Cardiac septum (tissue), 1 donor: ENCODE data around the gene TPGS1. TPM values are rescaled to one million over a fixed set of nuclear protein-coding genes. Genes with fewer than 3 reads are reported as not detected.
A peak's percentile ranks its signal among the peaks of the same experiment; 100 is the strongest.

Source experiments
- DNase-seq: peaks from one replicate; pipeline ENCODE4 v3.0.0-alpha.2; 2020; ENCODE audit warnings: low spot score
- intact Hi-C: fragments of 100-400 bp; cut with DNase I; formaldehyde crosslinking; loops from one replicate; pipeline ENCODE4 v1.14.0; 2022
- total RNA-seq: library from RNA; stranded (reverse); fragmentation: NEBNext Ultra II Directional; extraction: Animal tissue kit (Norgen Biotek cat#: 25700); gene quantifications from one replicate; pipeline ENCODE4 v1.2.1, GENCODE V29; 2021
- donor health status: DM: no; HTN: no; CAD: no.

Gene TPGS1
- total RNA-seq, 1 donor from 2014 or later = 11.2 TPM

GRCh38 chr19:555474-555808, 48.1 kb downstream of the TPGS1 start:
- no peak for DNase-seq
- intact Hi-C loops = no loop called here

DNA sequence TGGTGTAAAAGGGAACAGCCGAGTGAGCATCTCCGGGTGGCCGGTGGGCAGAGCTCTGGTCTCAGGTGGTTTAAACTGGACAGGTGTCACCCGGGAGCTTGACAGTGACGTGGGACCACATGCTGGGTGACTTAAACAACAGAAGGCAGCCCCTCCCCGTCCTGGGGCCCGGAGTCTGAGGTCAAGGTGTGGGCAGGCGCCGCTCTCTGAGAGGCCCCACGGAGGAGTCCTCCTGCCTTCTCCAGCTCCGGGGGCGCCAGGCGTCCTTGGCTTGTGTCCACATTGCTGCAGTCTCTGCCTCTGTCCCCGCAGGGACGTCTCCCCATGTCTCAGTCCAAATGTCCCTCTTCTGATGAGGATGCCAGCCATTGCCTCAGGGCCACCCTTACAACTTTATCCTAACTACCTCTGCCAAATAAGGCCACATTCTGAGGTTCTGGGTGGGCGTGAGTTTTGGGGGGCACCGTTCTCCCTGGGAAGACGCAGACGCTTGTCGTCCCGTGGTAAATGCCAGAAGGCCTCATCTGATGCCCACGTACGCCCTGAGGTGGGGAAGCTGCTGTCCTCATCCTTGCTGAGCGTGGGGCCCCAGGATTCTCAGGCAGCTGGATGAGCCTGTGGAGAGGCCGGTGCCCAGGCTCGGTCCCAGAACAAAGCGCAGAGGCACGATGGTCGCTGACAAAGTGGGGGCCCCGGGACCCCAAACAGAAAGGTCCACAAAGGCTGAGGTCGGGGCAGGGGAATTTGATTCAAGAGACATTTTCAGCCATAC, 49.5 kb downstream of the TPGS1 start:
- DNase-seq = no peak
- intact Hi-C loops = no loop called here

- DNase-seq = no peak
- intact Hi-C loops = no loop called here
These were observed 51.6 kb downstream of the TPGS1 start for GRCh38 chr19:558770-559439.

GRCh38 chr19:560121-560520, 52.8 kb downstream of the TPGS1 start:
- no peak for DNase-seq
- intact Hi-C loops = no loop called here

DNA sequence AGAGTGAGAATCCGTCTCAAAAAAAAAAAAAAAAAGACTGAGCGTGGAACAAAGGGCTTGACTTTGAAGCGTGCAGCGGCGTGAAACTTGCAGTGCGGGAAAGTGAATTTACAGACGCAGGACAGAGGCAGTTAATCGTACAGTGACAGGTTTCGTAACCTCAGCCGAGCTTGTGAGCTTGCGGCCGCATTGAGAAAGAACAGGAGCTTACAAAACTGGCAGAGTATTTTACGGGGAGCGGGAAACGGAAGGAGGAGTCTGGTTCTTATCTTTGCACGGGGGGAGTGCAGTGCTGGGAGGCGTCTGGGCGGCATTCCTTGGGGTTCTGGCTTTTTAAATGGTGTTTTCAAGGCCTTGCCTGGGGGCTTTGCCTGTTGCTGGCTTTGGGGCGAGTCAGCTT, 59.1 kb downstream of the TPGS1 start:
- peak; percentile 90 for DNase-seq
- intact Hi-C loops = no loop called here

DNA sequence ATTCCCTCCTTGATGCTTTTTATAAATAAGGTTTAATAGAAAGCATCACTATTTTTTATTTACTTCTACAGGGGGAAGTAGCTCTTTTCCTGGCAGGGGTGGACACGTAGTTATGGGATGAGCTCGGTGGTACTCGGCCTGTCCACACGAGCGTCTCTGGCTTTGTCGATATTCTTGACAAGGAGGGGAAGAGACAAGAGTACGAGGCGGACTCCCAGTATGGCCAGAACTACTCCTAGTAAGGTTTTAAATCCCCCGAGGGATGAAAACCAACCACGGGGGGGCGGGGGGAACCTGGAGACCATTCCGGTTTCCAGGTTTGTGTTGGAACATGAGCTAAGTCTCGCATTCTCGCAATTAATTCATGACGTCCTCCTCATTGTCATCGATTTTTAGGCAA, 59.5 kb downstream of the TPGS1 start:
- no peak for DNase-seq
- intact Hi-C loops = no loop called here

- DNase-seq = no peak
- intact Hi-C loops = no loop called here
These were observed 60.1 kb downstream of the TPGS1 start for GRCh38 chr19:567296-567900.

Other genes starting within 250 kb of the TPGS1 start
- 0.81 TPM for gene PLPP2, start 216.1 kb upstream of the TPGS1 start, total RNA-seq
- gene MIER2, start 162.7 kb upstream of the TPGS1 start, total RNA-seq = 21.8 TPM
- gene C2CD4C, start 98.3 kb upstream of the TPGS1 start, total RNA-seq = 2.7 TPM
- 16.8 TPM for gene SHC2, start 46.5 kb upstream of the TPGS1 start, total RNA-seq
- 0.40 TPM for gene MADCAM1, start 11.0 kb upstream of the TPGS1 start, total RNA-seq
- gene CDC34, start 24.3 kb downstream of the TPGS1 start, total RNA-seq = 78.2 TPM
- 0.43 TPM for gene GZMM, start 36.6 kb downstream of the TPGS1 start, total RNA-seq
- gene BSG, start 65.1 kb downstream of the TPGS1 start, total RNA-seq = 1,183 TPM
- gene HCN2, start 82.4 kb downstream of the TPGS1 start, total RNA-seq = 12.0 TPM
- gene POLRMT, start 126.0 kb downstream of the TPGS1 start, total RNA-seq = 37.3 TPM
- gene FGF22, start 132.4 kb downstream of the TPGS1 start, total RNA-seq = not detected
- gene RNF126, start 155.7 kb downstream of the TPGS1 start, total RNA-seq = 31.4 TPM
- 136 TPM for gene FSTL3, start 168.9 kb downstream of the TPGS1 start, total RNA-seq
- gene PRSS57, start 188.0 kb downstream of the TPGS1 start, total RNA-seq = not detected
- 18.9 TPM for gene PALM, start 201.4 kb downstream of the TPGS1 start, total RNA-seq
- not detected for gene MISP, start 243.6 kb downstream of the TPGS1 start, total RNA-seq